Loucy (cell line): Measurements from ENCODE around the gene GIMAP4.

Source experiments
- H2AFZ ChIP-seq: fragments of 200-600 bp; sonication (generic); 2 replicates; pipeline ENCODE4 v1.6.0; 2016; ENCODE audit warnings: antibody characterized with exemption, mild to moderate bottlenecking, low read length, moderate library complexity
- H3F3A ChIP-seq: fragments of 200-600 bp; 2 replicates; pipeline ENCODE4 v1.6.0; 2016; ENCODE audit warnings: antibody characterized with exemption, low read depth, mild to moderate bottlenecking
- H3K27me3 ChIP-seq: fragments of 200-600 bp; sonication (generic); 2 replicates; pipeline ENCODE4 v1.6.1; 2014; ENCODE audit warnings: low read length, mild to moderate bottlenecking; ENCODE audit not compliant: insufficient read depth, poor library complexity, severe bottlenecking
- H3K36me3 ChIP-seq: fragments of 200-600 bp; sonication (generic); 2 replicates; pipeline ENCODE4 v1.6.1; 2016; ENCODE audit warnings: low read length; ENCODE audit not compliant: insufficient read depth
- H3K4me1 ChIP-seq: fragments of 200-600 bp; sonication (generic); 2 replicates; pipeline ENCODE4 v1.5.1; 2014; ENCODE audit warnings: low read length, mild to moderate bottlenecking; ENCODE audit not compliant: insufficient read depth, poor library complexity, severe bottlenecking
- H3K4me2 ChIP-seq: fragments of 200-600 bp; sonication (generic); 2 replicates; pipeline ENCODE4 v1.6.0; 2014; ENCODE audit warnings: antibody characterized with exemption, low read length, low read depth, mild to moderate bottlenecking; ENCODE audit not compliant: poor library complexity, severe bottlenecking
- H3K4me3 ChIP-seq: fragments of 200-600 bp; sonication (generic); 2 replicates; pipeline ENCODE4 v1.5.1; 2014; ENCODE audit warnings: low read length, mild to moderate bottlenecking, mixed read lengths; ENCODE audit not compliant: poor library complexity, severe bottlenecking
- H3K79me2 ChIP-seq: fragments of 200-600 bp; sonication (generic); 2 replicates; pipeline ENCODE4 v1.6.1; 2014; ENCODE audit warnings: low read length; ENCODE audit not compliant: insufficient read depth
- H3K9ac ChIP-seq: fragments of 200-600 bp; sonication (generic); 2 replicates; pipeline ENCODE4 v1.6.0; 2014; ENCODE audit warnings: mild to moderate bottlenecking, low read depth, low read length, moderate library complexity; ENCODE audit not compliant: poor library complexity, severe bottlenecking
- H3K9me2 ChIP-seq: fragments of 200-600 bp; sonication (generic); replicated peaks from 2 replicates; pipeline ENCODE4 v1.6.1; 2016; ENCODE audit warnings: low read depth, low read length, mixed read lengths
- H3K9me3 ChIP-seq: fragments of 200-600 bp; sonication (generic); 2 replicates; pipeline ENCODE4 v1.6.1; 2014; ENCODE audit warnings: mild to moderate bottlenecking, antibody characterized with exemption, low read length, low read depth; ENCODE audit not compliant: insufficient read depth
- H4K20me1 ChIP-seq: fragments of 200-600 bp; sonication (generic); 2 replicates; pipeline ENCODE4 v1.6.0; 2014; ENCODE audit warnings: antibody characterized with exemption, low read length, mild to moderate bottlenecking; ENCODE audit not compliant: insufficient read depth, poor library complexity, severe bottlenecking
- CTCF ChIP-seq: fragments of 200-600 bp; sonication (generic); conservative IDR thresholded peaks from 2 replicates; pipeline ENCODE4 v1.5.1; 2014; ENCODE audit warnings: mild to moderate bottlenecking, antibody characterized with exemption, low read length
- EZH2phosphoT487 ChIP-seq: fragments of 200-600 bp; IDR thresholded peaks from 2 replicates; pipeline ENCODE4 v1.6.1; 2018; ENCODE audit warnings: antibody characterized with exemption, mild to moderate bottlenecking, moderate library complexity, borderline replicate concordance

GIMAP4 gene

GRCh38 chr7:150553163-150553562 is 14.0 kb upstream of the GIMAP4 start:
- no peaks in the 10 kb centered on the region for H4K20me1 ChIP-seq
- TF ChIP-seq CTCF, result no peak
- no peak for TF ChIP-seq EZH2phosphoT487
- H3K4me1 ChIP-seq, result peaks cover 16% of the 10 kb centered on the region
- no peak overlapping the region for H3K4me3 ChIP-seq
- H2AFZ ChIP-seq, result no peak overlapping the region
- peaks cover 1% of the 10 kb centered on the region; the same call in 1 of the 2 replicates for H3K36me3 ChIP-seq
- H3K9me2 ChIP-seq, result no peaks in the 10 kb centered on the region
- H3K9ac ChIP-seq, result no peak overlapping the region
- peaks cover 45% of the 10 kb centered on the region for H3K9me3 ChIP-seq
- no peak overlapping the region for H3K4me2 ChIP-seq
- no peaks in the 10 kb centered on the region for H3K79me2 ChIP-seq
- H3K27me3 ChIP-seq, result no peaks in the 10 kb centered on the region
- peaks cover 16% of the 10 kb centered on the region for H3F3A ChIP-seq

- peaks cover 8% of the 10 kb centered on the region; the same call in 1 of the 2 replicates for H3K36me3 ChIP-seq
- peak overlapping the region; percentile 65 for H3K9ac ChIP-seq
- H3K4me3 ChIP-seq, result peak overlapping the region; percentile 56
- no peaks in the 10 kb centered on the region for H3K27me3 ChIP-seq
- TF ChIP-seq EZH2phosphoT487, result no peak
- H4K20me1 ChIP-seq, result no peaks in the 10 kb centered on the region
- no peaks in the 10 kb centered on the region for H3K79me2 ChIP-seq
- peaks cover 52% of the 10 kb centered on the region for H3K9me3 ChIP-seq
- peaks cover 17% of the 10 kb centered on the region for H3F3A ChIP-seq
- H3K4me1 ChIP-seq, result peaks cover 16% of the 10 kb centered on the region
- H2AFZ ChIP-seq, result no peak overlapping the region
- no peaks in the 10 kb centered on the region for H3K9me2 ChIP-seq
- peak overlapping the region; percentile 73 for H3K4me2 ChIP-seq
Measured at GRCh38 chr7:150556521-150557138, 10.6 kb upstream of the GIMAP4 start.

GRCh38 chr7:150560486-150560885 is 6.7 kb upstream of the GIMAP4 start:
- peaks cover 17% of the 10 kb centered on the region for H3F3A ChIP-seq
- peaks cover 28% of the 10 kb centered on the region for H3K9me3 ChIP-seq
- no peak overlapping the region for H3K9ac ChIP-seq
- no peaks in the 10 kb centered on the region for H3K27me3 ChIP-seq
- H3K4me1 ChIP-seq, result peaks cover 24% of the 10 kb centered on the region
- TF ChIP-seq CTCF (0 out of 2 replicates have a peak, but pooled peaks have one; percentile 25), EZH2phosphoT487 (no peak)
- peaks cover 8% of the 10 kb centered on the region; the same call in 1 of the 2 replicates for H3K36me3 ChIP-seq
- no peak overlapping the region for H3K4me2 ChIP-seq
- H3K9me2 ChIP-seq, result no peaks in the 10 kb centered on the region
- H3K79me2 ChIP-seq, result no peaks in the 10 kb centered on the region
- no peak overlapping the region for H3K4me3 ChIP-seq
- no peak overlapping the region for H2AFZ ChIP-seq
- H4K20me1 ChIP-seq, result no peaks in the 10 kb centered on the region

GRCh38 chr7:150562919-150563318 is 4.3 kb upstream of the GIMAP4 start:
- Histone ChIP-seq H3K9me3 (peaks cover 27% of the 10 kb centered on the region), H3K4me3 (no peak overlapping the region), H3K4me1 (peaks cover 20% of the 10 kb centered on the region), H3K9ac (no peak overlapping the region), H3K79me2 (no peaks in the 10 kb centered on the region), H2AFZ (no peak overlapping the region), H4K20me1 (no peaks in the 10 kb centered on the region), H3K36me3 (peaks cover 8% of the 10 kb centered on the region; the same call in 1 of the 2 replicates), H3K9me2 (no peaks in the 10 kb centered on the region), H3K27me3 (no peaks in the 10 kb centered on the region), H3K4me2 (no peak overlapping the region), H3F3A (0 out of 2 replicates have a peak, but pooled peaks cover 3% of the 10 kb centered on the region)
- TF ChIP-seq EZH2phosphoT487, result no peak
- no peak for TF ChIP-seq CTCF
